Upper lobe of right lung (tissue), 1 donor: Measurements from ENCODE around the gene RSPH10B2. TPM values are rescaled to one million over a fixed set of nuclear protein-coding genes. Genes with fewer than 3 reads are reported as not detected.
A peak's percentile ranks its signal among the peaks of the same experiment; 100 is the strongest.
"Not testable (repeated sequence)": the region's sequence is repeated elsewhere in the genome, so short reads cannot be mapped to it uniquely, and the experiment has no call there.

Source experiments
- ATAC-seq: fragments of 200-7000 bp; cut with Tn5 transposase; one replicate; pipeline ENCODE4 v1.9.1; 2020; ENCODE audit warnings: mild to moderate bottlenecking, moderate library complexity
- DNase-seq: peaks from one replicate; pipeline ENCODE4 v3.0.0-alpha.2; 2020
- H3K27ac ChIP-seq: fragments of 200-600 bp; one replicate; pipeline ENCODE4 v1.8.0; 2022
- H3K27me3 ChIP-seq: fragments of 200-600 bp; one replicate; pipeline ENCODE4 v1.8.0; 2022; ENCODE audit warnings: mild to moderate bottlenecking
- H3K36me3 ChIP-seq: fragments of 200-600 bp; one replicate; pipeline ENCODE4 v1.8.0; 2022
- H3K4me1 ChIP-seq: fragments of 200-600 bp; one replicate; pipeline ENCODE4 v1.8.0; 2022
- H3K4me3 ChIP-seq: fragments of 200-600 bp; one replicate; pipeline ENCODE4 v1.8.0; 2022; ENCODE audit warnings: mild to moderate bottlenecking
- H3K9me3 ChIP-seq: fragments of 200-600 bp; one replicate; pipeline ENCODE4 v1.8.0; 2022
- CTCF ChIP-seq: fragments of 200-600 bp; IDR thresholded peaks from one replicate; pipeline ENCODE4 v1.8.0; 2022; ENCODE audit warnings: antibody characterized with exemption
- intact Hi-C: fragments of 100-400 bp; cut with DNase I; formaldehyde crosslinking; loops from one replicate; pipeline ENCODE4 v1.11.0; 2022
- total RNA-seq: library from RNA; stranded (reverse); fragmentation: NEBNext Ultra II Directional; extraction: Animal tissue kit (Norgen Biotek cat#: 25700); gene quantifications from one replicate; pipeline ENCODE4 v1.2.1, GENCODE V29; 2021
- donor health status: DM: no; HTN: yes; CAD: no; lungs with severe emphysema.

RSPH10B2 gene
- total RNA-seq, 1 donor from 2014 or later, result not detected

GRCh38 chr7:6730343-6730633 lies 23.6 kb upstream of the RSPH10B2 start:
- TF ChIP-seq CTCF, result no peak
- intact Hi-C loops, result no loop called here
- ATAC-seq (no peak), DNase-seq (no peak)
- Histone ChIP-seq H3K9me3 (no peaks in the 10 kb centered on the region), H3K4me1 (peaks cover 6% of the 10 kb centered on the region), H3K27ac (peak overlapping the region; percentile 85), H3K36me3 (peaks cover 33% of the 10 kb centered on the region), H3K27me3 (no peaks in the 10 kb centered on the region), H3K4me3 (peak overlapping the region; percentile 95)

GRCh38 chr7:6738415-6738814 lies 15.5 kb upstream of the RSPH10B2 start:
- H3K4me3 ChIP-seq, H3K27me3 ChIP-seq, H3K4me1 ChIP-seq, intact Hi-C loops, H3K9me3 ChIP-seq, DNase-seq, H3K27ac ChIP-seq, ATAC-seq: not testable (repeated sequence)
- peaks cover 61% of the 10 kb centered on the region for H3K36me3 ChIP-seq

GRCh38 chr7:6744410-6745100 lies 9.3 kb upstream of the RSPH10B2 start:
- H3K36me3 ChIP-seq, result peaks cover 37% of the 10 kb centered on the region
- H3K27me3 ChIP-seq, H3K9me3 ChIP-seq, H3K27ac ChIP-seq, H3K4me1 ChIP-seq, DNase-seq, intact Hi-C loops, H3K4me3 ChIP-seq, ATAC-seq: not testable (repeated sequence)

- H3K4me1 ChIP-seq, DNase-seq, H3K27me3 ChIP-seq, H3K4me3 ChIP-seq, intact Hi-C loops, H3K27ac ChIP-seq, ATAC-seq, H3K9me3 ChIP-seq: not testable (repeated sequence)
- H3K36me3 ChIP-seq, result peaks cover 20% of the 10 kb centered on the region
These were observed 4.6 kb upstream of the RSPH10B2 start for GRCh38 chr7:6749335-6749734.

- H3K9me3 ChIP-seq, DNase-seq, H3K4me1 ChIP-seq, H3K27ac ChIP-seq, H3K27me3 ChIP-seq, H3K4me3 ChIP-seq, intact Hi-C loops: not testable (repeated sequence)
- H3K36me3 ChIP-seq, result peaks cover 17% of the 10 kb centered on the region
- peak; percentile 7 for ATAC-seq
These were observed 3.7 kb upstream of the RSPH10B2 start for GRCh38 chr7:6750173-6750572.

- H3K36me3 ChIP-seq, ATAC-seq, H3K9me3 ChIP-seq, H3K27ac ChIP-seq, H3K4me3 ChIP-seq, H3K27me3 ChIP-seq, intact Hi-C loops, H3K4me1 ChIP-seq, DNase-seq: not testable (repeated sequence)
These were observed 7.3 kb downstream of the RSPH10B2 start for GRCh38 chr7:6761186-6761585.

GRCh38 chr7:6781581-6781980 lies 27.7 kb downstream of the RSPH10B2 start:
- DNase-seq, intact Hi-C loops, H3K9me3 ChIP-seq, H3K27ac ChIP-seq, H3K4me3 ChIP-seq, H3K4me1 ChIP-seq, H3K36me3 ChIP-seq, H3K27me3 ChIP-seq, ATAC-seq: not testable (repeated sequence)

- intact Hi-C loops, H3K9me3 ChIP-seq, H3K27me3 ChIP-seq, DNase-seq, H3K4me1 ChIP-seq, H3K4me3 ChIP-seq, H3K27ac ChIP-seq, ATAC-seq, H3K36me3 ChIP-seq: not testable (repeated sequence)
These were observed 35.5 kb downstream of the RSPH10B2 start for GRCh38 chr7:6789353-6789752.

- H3K27ac ChIP-seq, intact Hi-C loops, H3K4me3 ChIP-seq, DNase-seq, H3K36me3 ChIP-seq, H3K4me1 ChIP-seq, H3K9me3 ChIP-seq, ATAC-seq, H3K27me3 ChIP-seq: not testable (repeated sequence)
These were observed 38.4 kb downstream of the RSPH10B2 start for GRCh38 chr7:6792113-6792872.

- intact Hi-C loops, H3K27me3 ChIP-seq, DNase-seq, ATAC-seq, H3K4me3 ChIP-seq, H3K36me3 ChIP-seq, H3K4me1 ChIP-seq, H3K9me3 ChIP-seq, H3K27ac ChIP-seq: not testable (repeated sequence)
These were observed 40.4 kb downstream of the RSPH10B2 start for GRCh38 chr7:6794276-6794675.

GRCh38 chr7:6797218-6797617 lies 43.3 kb downstream of the RSPH10B2 start:
- H3K27ac ChIP-seq, H3K9me3 ChIP-seq, intact Hi-C loops, H3K4me1 ChIP-seq, H3K36me3 ChIP-seq, ATAC-seq, H3K4me3 ChIP-seq, H3K27me3 ChIP-seq, DNase-seq: not testable (repeated sequence)

- H3K4me3 ChIP-seq, H3K36me3 ChIP-seq, intact Hi-C loops, DNase-seq, H3K4me1 ChIP-seq, H3K9me3 ChIP-seq, H3K27me3 ChIP-seq, H3K27ac ChIP-seq: not testable (repeated sequence)
- peak; percentile 81 for ATAC-seq
These were observed 44.1 kb downstream of the RSPH10B2 start for GRCh38 chr7:6798047-6798446.

- H3K4me1 ChIP-seq, H3K4me3 ChIP-seq, H3K36me3 ChIP-seq, H3K9me3 ChIP-seq, DNase-seq, intact Hi-C loops, H3K27me3 ChIP-seq, H3K27ac ChIP-seq, ATAC-seq: not testable (repeated sequence)
These were observed 46.0 kb downstream of the RSPH10B2 start for GRCh38 chr7:6799887-6800286.
